ENCODE data around the gene RALA.

- no peak for TF ChIP-seq POLR2AphosphoS5 (IDR thresholded peaks at IDR 0.05)
- TF ChIP-seq, protein P1, sequence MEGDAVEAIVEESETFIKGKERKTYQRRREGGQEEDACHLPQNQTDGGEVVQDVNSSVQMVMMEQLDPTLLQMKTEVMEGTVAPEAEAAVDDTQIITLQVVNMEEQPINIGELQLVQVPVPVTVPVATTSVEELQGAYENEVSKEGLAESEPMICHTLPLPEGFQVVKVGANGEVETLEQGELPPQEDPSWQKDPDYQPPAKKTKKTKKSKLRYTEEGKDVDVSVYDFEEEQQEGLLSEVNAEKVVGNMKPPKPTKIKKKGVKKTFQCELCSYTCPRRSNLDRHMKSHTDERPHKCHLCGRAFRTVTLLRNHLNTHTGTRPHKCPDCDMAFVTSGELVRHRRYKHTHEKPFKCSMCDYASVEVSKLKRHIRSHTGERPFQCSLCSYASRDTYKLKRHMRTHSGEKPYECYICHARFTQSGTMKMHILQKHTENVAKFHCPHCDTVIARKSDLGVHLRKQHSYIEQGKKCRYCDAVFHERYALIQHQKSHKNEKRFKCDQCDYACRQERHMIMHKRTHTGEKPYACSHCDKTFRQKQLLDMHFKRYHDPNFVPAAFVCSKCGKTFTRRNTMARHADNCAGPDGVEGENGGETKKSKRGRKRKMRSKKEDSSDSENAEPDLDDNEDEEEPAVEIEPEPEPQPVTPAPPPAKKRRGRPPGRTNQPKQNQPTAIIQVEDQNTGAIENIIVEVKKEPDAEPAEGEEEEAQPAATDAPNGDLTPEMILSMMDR (IDR thresholded peaks at IDR 0.05), result no peak
Measured at GRCh38 chr7:39582536-39582935, 40.8 kb upstream of the RALA start.

All from transverse colon (tissue), 4 donors.